ENCODE results near the gene RB1. TPM values are rescaled to one million over a fixed set of nuclear protein-coding genes. Genes with fewer than 3 reads are reported as not detected.

RB1 gene
- polyA plus RNA-seq, 1 donor from 2014 or later: 29.5 TPM

DNA sequence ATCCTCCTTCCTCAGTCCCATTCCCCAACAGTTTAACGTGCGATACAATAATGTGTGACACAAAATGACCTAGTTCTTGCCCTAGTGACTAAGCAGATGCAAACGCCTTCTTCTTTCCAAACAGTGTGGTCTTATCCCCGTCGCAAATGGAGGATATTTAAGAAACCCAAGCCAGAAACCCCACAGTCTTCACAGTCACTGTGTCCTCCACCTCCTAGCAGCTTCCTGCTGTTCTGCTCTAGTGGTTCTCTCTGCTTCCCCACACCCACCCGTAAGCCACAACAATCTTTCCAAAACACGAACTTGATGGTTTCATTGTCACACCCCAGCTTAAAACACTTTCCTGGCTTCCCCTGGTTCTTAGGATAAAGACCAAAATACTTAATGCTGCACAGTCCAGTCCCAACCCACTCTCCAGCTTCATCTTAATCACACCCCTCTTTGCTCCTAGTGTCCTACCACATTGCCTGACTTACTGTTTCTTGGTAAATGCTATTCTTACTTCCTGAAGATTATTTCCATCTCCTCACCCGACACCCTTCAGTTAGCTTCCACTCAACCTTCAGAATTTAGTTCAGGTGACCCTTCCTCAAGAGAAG, 38.2 kb upstream of the RB1 start:
- no peaks in the 10 kb centered on the region for H3K79me2 ChIP-seq (replicated peaks; ENCODE audit: insufficient read depth, low read length)
- no peaks in the 10 kb centered on the region for H3K9me3 ChIP-seq (ENCODE audit: low read length)
- peaks cover 21% of the 10 kb centered on the region for H3K36me3 ChIP-seq (ENCODE audit: insufficient read depth, low read length)
- no peak overlapping the region for H3K27ac ChIP-seq (ENCODE audit: low read length)
- H2AFZ ChIP-seq (ENCODE audit: low read depth, low read length): no peak overlapping the region
- H3K4me2 ChIP-seq (ENCODE audit: low read length): no peak overlapping the region
- TF ChIP-seq SMC3 (conservative IDR thresholded peaks at IDR 0.05; ENCODE audit: poor library complexity) (no peak), EZH2 (IDR thresholded peaks at IDR 0.05; ENCODE audit: borderline replicate concordance, insufficient read depth, low read length, poor library complexity, severe bottlenecking) (no peak), POLR2AphosphoS5 (IDR thresholded peaks at IDR 0.05) (no peak), REST (IDR thresholded peaks at IDR 0.05; ENCODE audit: borderline replicate concordance) (no peak), RAD21 (conservative IDR thresholded peaks at IDR 0.05) (no peak), MXI1 (conservative IDR thresholded peaks at IDR 0.05; ENCODE audit: poor library complexity, severe bottlenecking) (no peak), EP300 (conservative IDR thresholded peaks at IDR 0.05; ENCODE audit: poor library complexity, severe bottlenecking) (no peak), TAF1 (IDR thresholded peaks at IDR 0.05; ENCODE audit: low read depth) (no peak)
- TF ChIP-seq, protein P1, sequence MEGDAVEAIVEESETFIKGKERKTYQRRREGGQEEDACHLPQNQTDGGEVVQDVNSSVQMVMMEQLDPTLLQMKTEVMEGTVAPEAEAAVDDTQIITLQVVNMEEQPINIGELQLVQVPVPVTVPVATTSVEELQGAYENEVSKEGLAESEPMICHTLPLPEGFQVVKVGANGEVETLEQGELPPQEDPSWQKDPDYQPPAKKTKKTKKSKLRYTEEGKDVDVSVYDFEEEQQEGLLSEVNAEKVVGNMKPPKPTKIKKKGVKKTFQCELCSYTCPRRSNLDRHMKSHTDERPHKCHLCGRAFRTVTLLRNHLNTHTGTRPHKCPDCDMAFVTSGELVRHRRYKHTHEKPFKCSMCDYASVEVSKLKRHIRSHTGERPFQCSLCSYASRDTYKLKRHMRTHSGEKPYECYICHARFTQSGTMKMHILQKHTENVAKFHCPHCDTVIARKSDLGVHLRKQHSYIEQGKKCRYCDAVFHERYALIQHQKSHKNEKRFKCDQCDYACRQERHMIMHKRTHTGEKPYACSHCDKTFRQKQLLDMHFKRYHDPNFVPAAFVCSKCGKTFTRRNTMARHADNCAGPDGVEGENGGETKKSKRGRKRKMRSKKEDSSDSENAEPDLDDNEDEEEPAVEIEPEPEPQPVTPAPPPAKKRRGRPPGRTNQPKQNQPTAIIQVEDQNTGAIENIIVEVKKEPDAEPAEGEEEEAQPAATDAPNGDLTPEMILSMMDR (IDR thresholded peaks at IDR 0.05; ENCODE audit: poor library complexity, severe bottlenecking): no peak
- peaks cover 12% of the 10 kb centered on the region for H3F3A ChIP-seq (ENCODE audit: insufficient read depth, low read length, poor library complexity, severe bottlenecking)
- no peaks in the 10 kb centered on the region for H3K27me3 ChIP-seq (ENCODE audit: insufficient read depth, low read depth, low read length)
- no peak overlapping the region for H3K9ac ChIP-seq (ENCODE audit: low read length)
- no peaks in the 10 kb centered on the region for H4K20me1 ChIP-seq (ENCODE audit: insufficient read depth)
- H3K9me2 ChIP-seq (ENCODE audit: insufficient read depth, low read length): no peaks in the 10 kb centered on the region
- no peak overlapping the region for H3K4me3 ChIP-seq (ENCODE audit: low read length)

- Histone ChIP-seq H3K9me3 (ENCODE audit: low read length) (no peaks in the 10 kb centered on the region), H3K9me2 (ENCODE audit: insufficient read depth, low read length) (no peaks in the 10 kb centered on the region), H3K4me2 (ENCODE audit: low read length) (no peak overlapping the region), H3K9ac (ENCODE audit: low read length) (no peak overlapping the region), H2AFZ (ENCODE audit: low read depth, low read length) (no peak overlapping the region), H3K27me3 (ENCODE audit: insufficient read depth, low read depth, low read length) (no peaks in the 10 kb centered on the region), H3K27ac (ENCODE audit: low read length) (no peak overlapping the region), H3K36me3 (ENCODE audit: insufficient read depth, low read length) (peaks cover 23% of the 10 kb centered on the region), H3K79me2 (replicated peaks; ENCODE audit: insufficient read depth, low read length) (no peaks in the 10 kb centered on the region), H3K4me3 (ENCODE audit: low read length) (no peak overlapping the region), H3F3A (ENCODE audit: insufficient read depth, low read length, poor library complexity, severe bottlenecking) (peaks cover 12% of the 10 kb centered on the region), H4K20me1 (ENCODE audit: insufficient read depth) (no peaks in the 10 kb centered on the region)
- TF ChIP-seq POLR2AphosphoS5 (IDR thresholded peaks at IDR 0.05) (no peak), REST (IDR thresholded peaks at IDR 0.05; ENCODE audit: borderline replicate concordance) (no peak), MXI1 (conservative IDR thresholded peaks at IDR 0.05; ENCODE audit: poor library complexity, severe bottlenecking) (no peak), TAF1 (IDR thresholded peaks at IDR 0.05; ENCODE audit: low read depth) (no peak), SMC3 (conservative IDR thresholded peaks at IDR 0.05; ENCODE audit: poor library complexity) (no peak), EZH2 (IDR thresholded peaks at IDR 0.05; ENCODE audit: borderline replicate concordance, insufficient read depth, low read length, poor library complexity, severe bottlenecking) (no peak), EP300 (conservative IDR thresholded peaks at IDR 0.05; ENCODE audit: poor library complexity, severe bottlenecking) (no peak), RAD21 (conservative IDR thresholded peaks at IDR 0.05) (no peak)
- TF ChIP-seq, protein P1 (IDR thresholded peaks at IDR 0.05; ENCODE audit: poor library complexity, severe bottlenecking): no peak
Observed at GRCh38 chr13:48266150-48266549, 37.4 kb upstream of the RB1 start.

All from neural cell (in vitro differentiated cells).